Endodermal cell (in vitro differentiated cells): Measurements from ENCODE around the gene GATAD2A. TPM values are rescaled to one million over a fixed set of nuclear protein-coding genes. Genes with fewer than 3 reads are reported as not detected.
"Not testable (repeated sequence)": the region's sequence is repeated elsewhere in the genome, so short reads cannot be mapped to it uniquely, and the experiment has no call there.

ENCODE experiments used
- DNase-seq: peaks from one replicate; pipeline ENCODE4 v3.0.0-alpha.2; 2017
- H3K27ac ChIP-seq: 2 replicates; pipeline ENCODE4 v1.5.1; 2013; ENCODE audit warnings: mild to moderate bottlenecking, low read depth, low read length, moderate library complexity
- H3K27me3 ChIP-seq: 2 replicates; pipeline ENCODE4 v1.6.1; 2013; ENCODE audit warnings: mild to moderate bottlenecking, low read length, moderate library complexity; ENCODE audit not compliant: insufficient read depth, control insufficient read depth, poor library complexity, severe bottlenecking
- H3K36me3 ChIP-seq: 2 replicates; pipeline ENCODE4 v1.7.0; 2013; ENCODE audit warnings: mild to moderate bottlenecking, low read length, moderate library complexity; ENCODE audit not compliant: control insufficient read depth, insufficient read depth
- H3K4me1 ChIP-seq: one replicate; pipeline ENCODE4 v1.7.0; 2013; ENCODE audit warnings: low read length; ENCODE audit not compliant: control insufficient read depth, insufficient read depth
- H3K4me3 ChIP-seq: 2 replicates; pipeline ENCODE4 v1.5.1; 2013; ENCODE audit warnings: mild to moderate bottlenecking, low read length, moderate library complexity
- H3K9ac ChIP-seq: 2 replicates; pipeline ENCODE4 v1.6.1; 2013; ENCODE audit warnings: mild to moderate bottlenecking, low read length, moderate library complexity; ENCODE audit not compliant: poor library complexity, severe bottlenecking; ENCODE audit errors: extremely low read depth
- H3K9me3 ChIP-seq: 2 replicates; pipeline ENCODE4 v1.6.1; 2013; ENCODE audit warnings: mild to moderate bottlenecking, low read length, moderate library complexity; ENCODE audit not compliant: control insufficient read depth
- H3K27ac Mint-ChIP-seq: 2 replicates; pipeline ENCODE4 v1.8.0; 2020; ENCODE audit warnings: mixed read lengths
- H3K27me3 Mint-ChIP-seq: 2 replicates; pipeline ENCODE4 v1.8.0; 2021; ENCODE audit warnings: mild to moderate bottlenecking, mixed read lengths; ENCODE audit not compliant: insufficient read depth
- H3K36me3 Mint-ChIP-seq: 2 replicates; pipeline ENCODE4 v1.8.0; 2020; ENCODE audit warnings: low read depth, mixed read lengths
- H3K4me1 Mint-ChIP-seq: 2 replicates; pipeline ENCODE4 v1.8.0; 2020; ENCODE audit warnings: mixed read lengths
- H3K4me3 Mint-ChIP-seq: 2 replicates; pipeline ENCODE4 v1.8.0; 2020; ENCODE audit warnings: mild to moderate bottlenecking, moderate library complexity, mixed read lengths
- H3K9me3 Mint-ChIP-seq: 2 replicates; pipeline ENCODE4 v1.8.0; 2020; ENCODE audit warnings: mild to moderate bottlenecking, mixed read lengths
- WGBS, 2 experiments: methylation state at CpG; one replicate each; pipeline versions ENCODE4 v1.1.5 to v1.1.7; 2013; ENCODE audit warnings: missing lambda C conversion rate in 2 of 2, mixed read lengths in 1 of 2; ENCODE audit not compliant: insufficient coverage in 1 of 2, insufficient read length in 1 of 2; 5-methylcytosine and 5-hydroxymethylcytosine counted together
- total RNA-seq, 2 donors: library from RNA; stranded (reverse); fragmentation: NEBNext Ultra II Directional in 1 of 2; extraction: Animal tissue kit (Norgen Biotek cat#: 25700) in 1 of 2; gene quantifications; 2 replicates in 1 of 2; 3 replicates in 1 of 2; pipeline ENCODE4 v1.2.1, GENCODE V29; 2021
- TF ChIP-seq, protein P1 (sequence below): fragments of 200-600 bp; sonication (generic); conservative IDR thresholded peaks from 2 replicates; pipeline ENCODE4 v1.5.0; 2021; ENCODE audit warnings: antibody characterized with exemption, mild to moderate bottlenecking

GATAD2A gene
- total RNA-seq, 2 donors from 2014 or later: 115 to 126 TPM

DNA sequence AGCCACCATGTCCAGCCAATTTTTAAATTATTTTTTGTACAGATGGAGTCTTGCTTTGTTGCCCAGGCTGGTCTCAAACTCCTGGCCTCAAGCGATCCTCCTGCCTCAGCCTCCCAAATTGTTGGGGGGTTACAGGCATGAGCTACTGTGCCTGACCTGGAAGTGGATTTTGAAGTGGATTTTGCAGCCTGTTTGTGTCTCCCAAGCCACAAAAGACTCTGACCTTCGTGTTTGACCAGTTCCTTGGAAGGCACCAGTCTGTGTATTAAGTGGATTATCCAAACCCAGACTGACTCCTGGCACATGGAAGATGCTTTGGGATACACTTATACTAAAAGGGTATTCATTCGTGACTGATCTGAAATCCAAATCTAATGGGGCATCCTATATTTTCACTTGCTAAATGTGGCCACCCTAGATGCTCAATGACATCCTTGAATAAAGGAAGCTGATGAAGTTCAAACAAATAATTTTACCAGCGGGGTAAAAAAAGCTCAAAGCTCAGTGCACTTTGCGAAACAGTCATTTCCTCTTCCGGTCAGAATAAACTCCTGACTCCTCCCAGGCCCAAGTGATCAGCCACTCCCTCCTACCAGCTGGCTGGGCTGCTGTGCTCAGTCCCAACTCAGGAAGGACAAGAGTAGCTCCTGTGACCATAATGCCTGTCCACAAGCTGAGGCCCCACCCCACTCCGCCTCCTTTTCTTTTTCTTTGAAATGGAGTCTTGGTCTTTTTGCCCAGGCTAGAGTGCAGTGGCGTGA, 32.6 kb upstream of the GATAD2A start:
- Mint-ChIP-seq H3K36me3 (no peaks in the 10 kb centered on the region), H3K27me3 (no peaks in the 10 kb centered on the region), H3K9me3 (no peaks in the 10 kb centered on the region), H3K4me3 (no peak overlapping the region), H3K4me1 (peaks cover 2% of the 10 kb centered on the region), H3K27ac (no peak overlapping the region)
- DNase-seq: no peak
- no peaks in the 10 kb centered on the region for H3K36me3 ChIP-seq
- H3K4me1 ChIP-seq: no peaks in the 10 kb centered on the region
- H3K27me3 ChIP-seq: no peaks in the 10 kb centered on the region
- WGBS, 2 experiments: 85 to 87% methylated on average over 5 to 8 of the region's 8 CpGs
- H3K9ac ChIP-seq: no peak overlapping the region
- H3K4me3 ChIP-seq: no peak overlapping the region
- H3K27ac ChIP-seq: no peak overlapping the region
- TF ChIP-seq, protein P1, sequence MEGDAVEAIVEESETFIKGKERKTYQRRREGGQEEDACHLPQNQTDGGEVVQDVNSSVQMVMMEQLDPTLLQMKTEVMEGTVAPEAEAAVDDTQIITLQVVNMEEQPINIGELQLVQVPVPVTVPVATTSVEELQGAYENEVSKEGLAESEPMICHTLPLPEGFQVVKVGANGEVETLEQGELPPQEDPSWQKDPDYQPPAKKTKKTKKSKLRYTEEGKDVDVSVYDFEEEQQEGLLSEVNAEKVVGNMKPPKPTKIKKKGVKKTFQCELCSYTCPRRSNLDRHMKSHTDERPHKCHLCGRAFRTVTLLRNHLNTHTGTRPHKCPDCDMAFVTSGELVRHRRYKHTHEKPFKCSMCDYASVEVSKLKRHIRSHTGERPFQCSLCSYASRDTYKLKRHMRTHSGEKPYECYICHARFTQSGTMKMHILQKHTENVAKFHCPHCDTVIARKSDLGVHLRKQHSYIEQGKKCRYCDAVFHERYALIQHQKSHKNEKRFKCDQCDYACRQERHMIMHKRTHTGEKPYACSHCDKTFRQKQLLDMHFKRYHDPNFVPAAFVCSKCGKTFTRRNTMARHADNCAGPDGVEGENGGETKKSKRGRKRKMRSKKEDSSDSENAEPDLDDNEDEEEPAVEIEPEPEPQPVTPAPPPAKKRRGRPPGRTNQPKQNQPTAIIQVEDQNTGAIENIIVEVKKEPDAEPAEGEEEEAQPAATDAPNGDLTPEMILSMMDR: no peak
- H3K9me3 ChIP-seq: no peaks in the 10 kb centered on the region

DNA sequence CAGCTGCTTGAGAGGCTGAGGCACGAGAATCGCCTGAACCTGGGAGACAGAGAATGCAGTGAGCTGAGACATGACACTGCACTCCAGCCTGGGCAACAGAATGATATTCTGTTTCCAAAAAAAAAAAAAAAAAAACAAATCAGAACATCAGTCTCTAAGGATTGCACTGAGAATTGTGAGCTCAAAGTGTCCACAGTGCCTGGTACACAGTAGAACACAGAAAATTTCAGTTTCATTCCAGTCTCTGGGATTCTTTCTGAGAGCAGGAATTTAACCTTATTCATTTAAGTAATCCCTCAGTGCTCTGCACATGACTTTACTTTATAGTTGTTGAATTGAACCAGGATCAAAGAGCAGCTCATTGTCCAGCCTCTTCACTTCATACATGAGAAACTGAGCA, 25.9 kb upstream of the GATAD2A start:
- Mint-ChIP-seq H3K4me1 (peaks cover 5% of the 10 kb centered on the region), H3K36me3 (no peaks in the 10 kb centered on the region), H3K27me3 (no peaks in the 10 kb centered on the region), H3K4me3 (no peak overlapping the region), H3K9me3 (peaks cover 11% of the 10 kb centered on the region), H3K27ac (no peak overlapping the region)
- H3K27me3 ChIP-seq: no peaks in the 10 kb centered on the region
- no peak overlapping the region for H3K27ac ChIP-seq
- no peak overlapping the region for H3K9ac ChIP-seq
- 95% methylated on average over 2 of the region's 2 CpGs; no CpG with 5 or more reads in 1 of the 2 experiments for WGBS, 2 experiments
- no peaks in the 10 kb centered on the region for H3K9me3 ChIP-seq
- TF ChIP-seq, protein P1: no peak
- no peak overlapping the region for H3K4me3 ChIP-seq
- DNase-seq: no peak
- no peaks in the 10 kb centered on the region for H3K36me3 ChIP-seq
- H3K4me1 ChIP-seq: no peaks in the 10 kb centered on the region

DNA sequence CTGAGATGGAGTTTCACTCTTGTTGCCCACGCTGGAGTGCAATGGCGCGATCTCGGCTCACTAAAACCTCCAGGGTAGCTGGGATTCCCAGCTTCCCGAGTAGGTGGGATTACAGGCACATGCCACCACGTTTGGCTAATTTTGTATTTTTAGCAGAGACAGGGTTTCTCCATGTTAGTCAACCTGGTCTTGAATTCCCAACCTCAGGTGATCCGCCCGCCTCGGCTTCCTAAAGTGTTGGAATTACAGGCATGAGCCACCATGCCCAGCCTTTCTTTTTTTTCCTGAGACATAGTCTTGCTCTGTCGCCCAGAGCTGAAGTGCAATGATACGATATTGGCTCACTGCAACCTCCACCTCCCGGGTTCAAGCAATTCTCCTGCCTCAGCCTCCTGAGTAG, 25.2 kb upstream of the GATAD2A start:
- not testable (repeated sequence) for H3K4me3 ChIP-seq, H3K9ac ChIP-seq, H3K27ac Mint-ChIP-seq, H3K27me3 ChIP-seq, H3K4me3 Mint-ChIP-seq, H3K4me1 Mint-ChIP-seq, H3K36me3 ChIP-seq, H3K27ac ChIP-seq, H3K9me3 ChIP-seq, H3K36me3 Mint-ChIP-seq, H3K4me1 ChIP-seq, DNase-seq, H3K27me3 Mint-ChIP-seq
- WGBS, 2 experiments: 91 to 92% methylated on average over 11 to 12 of the region's 12 CpGs
- peaks cover 13% of the 10 kb centered on the region for H3K9me3 Mint-ChIP-seq
